Epidermal melanocyte (primary cell): Measurements from ENCODE around the gene SPPL2B.
"Not testable (repeated sequence)": the region's sequence is repeated elsewhere in the genome, so short reads cannot be mapped to it uniquely, and the experiment has no call there.

Experiments
- DNase-seq: peaks from one replicate; pipeline ENCODE4 v3.0.0; 2011; ENCODE audit warnings: low spot score; ENCODE audit not compliant: insufficient read length

The SPPL2B gene, protein sequence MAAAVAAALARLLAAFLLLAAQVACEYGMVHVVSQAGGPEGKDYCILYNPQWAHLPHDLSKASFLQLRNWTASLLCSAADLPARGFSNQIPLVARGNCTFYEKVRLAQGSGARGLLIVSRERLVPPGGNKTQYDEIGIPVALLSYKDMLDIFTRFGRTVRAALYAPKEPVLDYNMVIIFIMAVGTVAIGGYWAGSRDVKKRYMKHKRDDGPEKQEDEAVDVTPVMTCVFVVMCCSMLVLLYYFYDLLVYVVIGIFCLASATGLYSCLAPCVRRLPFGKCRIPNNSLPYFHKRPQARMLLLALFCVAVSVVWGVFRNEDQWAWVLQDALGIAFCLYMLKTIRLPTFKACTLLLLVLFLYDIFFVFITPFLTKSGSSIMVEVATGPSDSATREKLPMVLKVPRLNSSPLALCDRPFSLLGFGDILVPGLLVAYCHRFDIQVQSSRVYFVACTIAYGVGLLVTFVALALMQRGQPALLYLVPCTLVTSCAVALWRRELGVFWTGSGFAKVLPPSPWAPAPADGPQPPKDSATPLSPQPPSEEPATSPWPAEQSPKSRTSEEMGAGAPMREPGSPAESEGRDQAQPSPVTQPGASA

DNA sequence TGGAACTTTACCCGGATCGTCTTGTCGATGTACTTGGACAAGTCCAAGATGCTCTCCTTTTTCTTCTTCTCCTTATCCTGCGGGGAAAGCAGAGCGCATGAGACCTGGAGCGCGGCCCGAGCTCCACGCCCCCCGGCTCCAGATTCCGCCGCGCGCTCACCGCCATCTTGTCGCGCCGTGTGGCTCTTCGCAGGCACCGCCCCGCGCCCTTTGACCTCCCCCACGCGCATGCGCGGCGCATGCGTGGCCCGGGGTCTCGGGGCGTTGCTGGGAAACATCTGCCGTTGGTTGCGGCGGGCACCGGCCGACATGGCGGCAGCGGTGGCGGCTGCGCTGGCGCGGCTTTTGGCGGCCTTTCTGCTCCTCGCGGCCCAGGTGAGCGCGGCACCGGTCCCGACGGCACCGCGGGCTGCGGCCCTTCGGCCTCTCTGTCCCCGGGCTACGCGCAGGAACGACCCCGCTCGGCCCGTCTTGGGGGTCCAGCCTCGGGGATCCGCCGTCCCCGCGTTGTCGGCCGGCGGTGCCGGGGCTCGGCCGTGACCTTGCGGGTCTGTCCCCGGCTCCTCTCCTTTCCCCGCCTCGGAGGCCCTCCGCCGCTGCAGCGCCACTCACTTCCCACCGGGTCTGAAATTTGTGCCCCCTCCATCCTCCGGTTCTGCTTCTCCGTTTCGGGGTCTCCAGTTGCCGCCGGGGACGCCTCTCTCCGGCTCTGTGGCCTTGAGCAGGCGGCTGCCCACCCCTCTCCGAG is at the start of gene SPPL2B, which contains the start of gene LSM7:
Gene SPPL2B, plus strand, starts transcription at position 284 of the 748 bp plus-strand sequence. Its CDS starts 26 bp downstream, at position 310.
Gene LSM7, minus strand, starts transcription at position 186 of the 748 bp plus-strand sequence. Its CDS starts 20 bp downstream, at position 166.
- DNase-seq = peak; percentile 100

DNA sequence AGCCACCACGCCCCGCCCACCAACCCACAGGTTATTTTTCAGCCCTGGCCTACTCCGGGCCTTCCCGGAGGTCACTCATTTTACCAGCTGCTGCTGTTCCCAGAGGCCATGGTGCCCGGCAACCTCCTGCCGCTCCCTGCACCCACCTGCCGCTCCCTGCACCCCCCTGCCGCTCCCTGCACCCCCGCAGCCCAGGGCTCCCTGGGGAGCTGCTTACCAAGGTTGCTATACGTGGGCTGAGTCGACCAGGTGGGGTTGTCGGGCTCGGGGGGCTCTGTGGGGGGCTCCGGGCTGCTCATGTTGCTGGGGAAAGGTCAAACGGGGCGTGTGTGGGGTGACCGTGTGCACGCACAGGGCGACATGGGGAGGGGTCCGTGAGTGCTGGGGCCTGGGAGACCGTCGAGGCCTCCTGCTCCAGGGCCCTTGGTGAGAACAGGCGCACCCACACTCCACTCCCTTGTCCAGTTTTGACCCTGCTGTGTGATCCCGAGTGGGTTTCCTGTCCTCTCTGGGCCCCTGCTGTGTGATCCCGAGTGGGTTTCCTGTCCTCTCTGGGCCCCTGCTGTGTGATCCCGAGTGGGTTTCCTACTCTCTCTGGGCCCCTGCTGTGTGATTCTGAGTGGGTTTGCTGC is 47.7 kb upstream of the SPPL2B start:
- DNase-seq = no peak

DNA sequence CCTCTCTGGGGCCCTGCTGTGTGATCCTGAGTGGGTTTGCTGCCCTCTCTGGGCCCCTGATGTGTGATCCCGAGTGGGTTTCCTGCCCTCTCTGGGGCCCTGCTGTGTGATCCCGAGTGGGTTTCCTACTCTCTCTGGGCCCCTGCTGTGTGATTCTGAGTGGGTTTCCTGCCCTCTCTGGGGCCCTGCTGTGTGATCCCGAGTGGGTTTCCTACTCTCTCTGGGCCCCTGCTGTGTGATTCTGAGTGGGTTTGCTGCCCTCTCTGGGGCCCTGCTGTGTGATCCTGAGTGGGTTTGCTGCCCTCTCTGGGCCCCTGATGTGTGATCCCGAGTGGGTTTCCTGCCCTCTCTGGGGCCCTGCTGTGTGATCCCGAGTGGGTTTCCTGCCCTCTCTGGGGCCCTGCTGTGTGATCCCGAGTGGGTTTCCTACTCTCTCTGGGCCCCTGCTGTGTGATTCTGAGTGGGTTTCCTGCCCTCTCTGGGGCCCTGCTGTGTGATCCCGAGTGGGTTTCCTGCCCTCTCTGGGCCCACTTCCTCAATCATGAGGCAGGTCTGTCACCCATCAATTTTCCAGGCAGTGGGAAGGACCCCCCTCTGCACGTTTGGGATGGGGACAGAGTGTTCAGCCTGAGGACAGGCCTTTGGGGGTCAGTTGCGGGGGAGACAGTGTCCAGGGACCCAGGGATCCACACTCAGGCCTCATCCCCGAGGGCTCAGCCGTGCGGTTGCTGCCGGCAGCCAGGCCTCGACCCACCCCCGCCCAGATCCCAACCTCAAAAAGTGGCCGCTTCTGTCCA is 47.0 kb upstream of the SPPL2B start:
- DNase-seq = not testable (repeated sequence)

DNA sequence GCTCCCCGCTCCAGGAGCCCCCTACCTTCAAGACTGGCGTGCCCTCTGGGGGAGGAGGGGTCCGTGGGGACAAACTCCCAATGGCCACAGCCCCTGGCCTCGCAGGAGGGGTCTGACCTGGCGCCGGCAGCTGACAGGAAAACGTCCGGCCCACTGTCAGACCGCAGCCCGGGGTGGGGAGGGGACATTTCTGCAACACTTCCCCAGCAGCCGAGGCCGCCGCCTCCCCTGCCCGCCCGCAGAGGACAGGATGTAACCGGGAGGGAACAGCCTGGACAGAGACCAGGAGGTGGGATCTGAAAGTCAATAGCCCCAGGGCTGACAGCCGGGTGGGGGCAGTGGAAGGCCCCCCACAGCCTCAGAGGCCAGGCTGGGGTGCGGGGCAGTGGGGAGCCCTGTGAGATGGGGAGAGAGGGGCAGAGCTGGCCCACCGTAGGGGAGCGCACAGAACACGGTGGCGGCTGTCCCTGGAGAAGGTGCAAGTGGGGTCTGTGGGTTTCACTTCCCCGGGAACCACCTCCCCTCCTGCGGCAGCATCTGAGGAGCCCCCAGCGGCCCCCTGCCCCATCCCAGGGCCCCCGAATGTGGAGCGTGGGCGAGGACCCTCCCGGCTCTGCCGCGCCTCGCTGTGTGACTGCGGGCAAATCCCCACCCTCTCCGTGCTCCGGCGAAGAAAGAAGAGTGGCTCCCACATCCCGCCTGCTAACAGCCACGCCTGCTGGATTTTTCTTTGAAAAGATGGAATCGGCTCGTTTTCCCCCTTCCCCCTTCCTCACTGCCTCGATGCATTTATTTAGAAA is 46.2 kb upstream of the SPPL2B start, which contains the start of gene PEAK3:
Gene PEAK3, minus strand, starts transcription at position 114 of the 800 bp plus-strand sequence. CDS start 1,244 bp downstream, outside the sequence.
- no peak for DNase-seq

DNA sequence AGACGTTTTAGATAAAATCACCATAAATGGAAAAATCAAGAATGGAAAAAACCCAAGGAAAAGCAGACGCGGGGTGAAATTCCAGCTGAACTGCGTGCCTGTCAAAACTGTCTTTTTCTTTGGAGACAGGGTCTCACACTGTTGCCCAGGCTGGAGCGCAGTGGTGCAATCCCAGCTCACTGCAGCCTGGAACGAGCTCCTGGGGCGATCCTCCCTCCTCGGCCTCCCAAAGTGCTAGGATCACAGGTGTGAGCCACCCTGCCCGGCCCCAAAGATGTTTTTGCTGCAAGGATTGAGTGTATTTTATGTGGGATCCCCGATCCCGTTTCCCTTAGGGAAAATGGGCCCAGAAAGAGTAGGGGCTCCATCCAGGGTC is 45.6 kb upstream of the SPPL2B start:
- DNase-seq = no peak

DNA sequence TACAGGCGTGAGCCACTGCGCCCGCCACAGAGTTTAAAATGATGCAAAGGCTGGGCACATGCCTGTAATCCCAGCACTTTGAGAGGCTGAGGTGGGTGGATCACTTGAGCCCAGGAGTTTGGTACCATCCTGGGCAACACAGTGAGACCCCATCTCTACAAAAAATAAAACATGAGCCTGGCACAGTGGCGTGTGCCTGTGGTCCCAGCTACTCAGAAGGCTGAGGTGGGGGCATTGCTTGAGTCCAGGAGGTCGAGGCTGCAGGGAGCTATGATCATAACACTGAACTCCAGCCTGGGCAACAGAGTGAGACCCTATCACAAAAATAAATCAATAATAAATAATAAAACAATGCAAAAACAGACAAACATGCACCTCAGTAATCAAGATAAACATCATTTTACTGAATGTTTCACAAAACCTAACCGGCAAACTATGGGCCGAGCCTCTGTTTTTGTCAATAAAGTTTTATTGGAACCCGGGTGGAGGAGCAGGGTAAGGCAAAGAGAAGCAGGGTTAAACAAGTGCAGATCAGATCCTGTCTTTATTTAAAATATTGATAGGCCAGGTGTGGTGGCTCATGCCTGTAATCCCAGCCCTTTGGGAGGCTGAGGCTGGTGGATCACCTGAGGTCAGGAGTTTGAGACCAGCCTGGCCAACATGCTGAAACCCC is 44.5 kb upstream of the SPPL2B start:
- DNase-seq = no peak

DNA sequence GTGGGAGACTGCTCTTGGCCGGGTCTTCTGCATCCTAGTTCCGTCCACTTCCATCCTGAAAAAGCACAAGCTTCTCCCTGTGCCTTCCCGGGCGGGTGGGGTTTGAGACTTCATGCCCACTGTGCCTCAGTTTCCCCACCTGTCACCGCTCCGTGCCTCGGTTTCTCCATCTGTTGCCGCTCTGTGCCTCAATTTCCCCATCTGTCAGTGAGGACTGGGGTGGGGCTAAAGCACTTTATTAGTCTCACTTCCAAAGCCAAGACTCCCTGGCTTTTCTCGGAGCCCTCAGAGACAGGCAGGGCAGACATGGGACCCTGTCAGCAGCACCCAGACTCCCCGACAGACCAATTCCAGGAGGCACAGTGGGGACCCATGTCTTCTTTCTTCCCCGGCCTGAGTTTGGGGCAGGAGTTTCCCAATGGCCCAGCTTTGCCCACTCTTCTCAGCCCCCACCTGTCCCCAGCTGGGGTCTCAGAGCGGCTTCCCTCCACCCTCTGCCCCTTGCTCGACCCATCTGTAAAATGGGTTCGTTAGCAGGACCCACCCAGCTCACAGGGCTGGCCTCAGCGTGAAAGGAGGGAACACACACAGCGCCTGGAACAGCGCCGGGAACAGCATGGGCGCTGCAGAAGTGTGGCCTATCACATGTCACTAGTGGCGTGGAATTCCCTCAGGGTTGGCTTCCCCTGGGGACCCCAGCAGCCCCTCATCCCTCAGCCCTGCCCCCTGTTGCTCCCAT is 41.9 kb upstream of the SPPL2B start:
- peak; percentile 12 for DNase-seq

DNA sequence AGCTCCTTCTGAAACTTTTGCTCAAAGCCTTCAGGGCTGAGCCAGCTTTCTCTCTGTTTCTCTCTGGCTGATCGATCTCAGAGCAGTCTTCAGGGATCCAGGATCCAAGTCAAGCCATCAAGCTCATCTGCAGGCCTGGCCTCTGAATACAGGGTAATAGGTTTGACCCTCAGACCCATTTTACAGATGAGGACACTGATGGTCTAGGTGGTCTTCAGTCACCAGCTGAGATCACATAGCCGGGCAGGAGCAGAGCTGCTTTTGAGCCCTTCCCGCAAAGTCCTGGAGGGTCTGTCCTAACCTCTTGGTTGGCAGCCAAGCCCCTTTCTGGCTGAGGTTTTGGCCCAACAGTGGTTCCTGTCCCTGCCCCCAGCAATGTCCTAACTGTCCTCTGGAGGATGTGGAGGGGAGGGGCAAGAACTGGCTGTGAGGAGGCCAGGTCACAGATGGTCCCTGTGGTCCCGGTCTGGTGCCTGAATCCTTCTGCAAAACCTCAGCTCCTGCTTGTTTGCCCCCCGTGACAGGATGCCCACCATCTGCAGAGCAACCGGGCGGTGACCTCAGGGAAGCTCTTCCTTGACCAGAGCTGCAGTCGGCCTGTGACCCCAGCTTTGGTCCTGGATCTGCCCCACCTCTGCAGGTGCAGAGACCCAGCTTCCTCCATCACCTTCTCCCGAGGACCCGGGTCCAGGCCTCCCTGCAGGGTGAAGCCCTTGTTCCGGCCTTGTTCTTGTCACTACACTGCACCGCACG is 40.7 kb upstream of the SPPL2B start:
- DNase-seq = peak; percentile 14

DNA sequence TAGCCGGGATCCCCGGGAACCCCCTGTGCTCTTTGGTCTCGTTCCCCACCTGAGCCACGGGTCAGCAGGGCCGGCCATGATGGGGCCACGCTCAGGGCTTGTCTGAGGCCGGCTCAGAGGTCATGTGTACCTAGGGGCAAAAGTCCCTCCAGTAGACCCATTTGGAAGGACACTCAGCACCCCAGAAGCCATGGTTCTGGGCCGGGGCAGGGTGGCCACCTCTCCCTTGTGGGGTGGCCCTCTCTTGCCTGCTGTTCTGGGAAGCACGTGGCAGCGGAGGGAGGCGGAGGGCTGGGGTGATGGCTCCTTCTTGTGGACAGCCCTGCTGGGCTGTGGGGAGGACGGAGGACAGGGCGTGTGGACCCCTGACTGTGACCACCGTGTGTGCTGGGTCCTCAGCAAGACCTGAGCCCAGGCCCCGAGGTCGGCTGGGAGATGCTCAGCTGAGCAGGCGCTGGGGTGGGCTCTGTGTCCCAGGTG is 40.1 kb upstream of the SPPL2B start:
- DNase-seq = peak; percentile 14

DNA sequence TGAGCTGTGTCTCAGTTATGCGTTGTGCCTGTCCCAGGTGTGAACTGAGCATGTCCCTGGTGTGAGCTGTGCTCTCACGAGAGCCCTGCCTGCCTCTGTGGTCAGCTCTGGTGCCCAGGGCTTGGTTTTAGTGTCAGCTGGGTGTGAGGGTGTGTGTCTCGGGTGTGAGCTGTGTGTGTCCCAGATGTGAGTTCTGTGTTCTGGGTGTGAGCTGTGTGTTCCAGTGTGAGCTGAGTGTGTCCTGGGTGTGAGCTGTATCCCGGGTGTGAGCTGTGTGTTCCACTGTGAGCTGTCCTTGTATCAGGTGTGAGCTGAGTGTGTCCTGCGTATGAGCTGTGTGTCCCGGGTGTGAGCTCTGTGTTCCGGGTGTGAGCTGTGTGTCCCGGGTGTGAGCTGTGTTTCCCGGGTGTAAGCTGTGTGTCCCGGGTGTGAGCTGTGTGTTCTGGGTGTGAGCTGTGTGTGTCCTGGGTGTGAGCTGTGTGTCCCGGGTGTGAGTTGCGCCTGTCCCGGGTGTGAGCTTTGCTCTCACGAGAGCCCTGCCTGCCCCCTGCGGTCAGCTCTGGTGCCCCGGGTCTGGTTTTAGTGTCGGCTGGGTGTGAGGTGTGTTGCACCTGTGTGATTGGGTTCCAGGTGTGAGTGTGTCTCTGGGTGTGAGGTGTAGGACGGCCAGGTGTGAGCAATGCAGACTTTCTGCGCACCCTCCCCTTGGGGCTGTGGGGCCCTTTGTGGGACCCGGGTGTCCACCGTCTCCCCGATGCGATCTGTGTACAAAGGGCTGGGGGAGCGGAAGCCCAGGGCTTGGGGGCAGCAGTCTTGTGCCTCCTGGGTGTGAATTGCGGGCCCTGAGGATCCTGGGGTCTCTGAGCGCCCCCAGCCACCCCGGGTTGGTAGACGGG is 39.4 kb upstream of the SPPL2B start:
- DNase-seq = peak; percentile 9

DNA sequence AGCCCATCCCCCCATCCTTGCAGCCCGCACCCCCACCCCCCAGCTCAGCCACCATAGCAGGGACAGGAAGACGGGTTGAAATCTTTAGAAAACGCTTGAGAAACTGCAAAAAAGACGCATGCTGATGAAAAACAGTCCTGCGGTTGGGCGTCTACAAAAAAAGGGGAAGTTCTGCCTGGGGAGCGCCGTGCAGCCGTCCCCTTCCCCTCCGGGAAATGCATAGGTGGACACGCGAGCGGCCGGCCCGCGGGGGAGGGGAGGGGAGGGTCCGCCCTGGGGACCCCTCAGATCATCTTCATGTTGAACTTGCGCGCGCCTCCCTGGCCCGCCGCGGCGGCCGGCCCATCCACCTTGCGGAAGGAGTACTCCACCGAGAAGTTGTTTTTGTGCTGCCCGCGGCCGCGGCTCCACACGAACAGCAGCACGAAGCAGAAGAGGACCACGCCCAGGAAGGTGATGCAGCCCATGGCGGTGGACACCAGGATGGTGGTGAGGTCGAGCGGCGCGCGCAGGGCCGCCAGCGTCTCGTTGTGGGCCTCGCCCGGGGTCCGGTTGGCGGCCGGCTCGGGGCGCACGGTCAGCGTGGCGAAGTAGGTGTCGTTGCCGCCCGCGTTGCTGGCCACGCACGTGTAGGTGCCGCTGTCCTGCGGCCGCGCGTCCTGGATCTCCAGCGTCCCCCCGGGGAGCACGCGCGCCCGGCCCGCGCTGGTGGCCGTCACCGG is 38.6 kb upstream of the SPPL2B start:
- DNase-seq = peak; percentile 14

DNA sequence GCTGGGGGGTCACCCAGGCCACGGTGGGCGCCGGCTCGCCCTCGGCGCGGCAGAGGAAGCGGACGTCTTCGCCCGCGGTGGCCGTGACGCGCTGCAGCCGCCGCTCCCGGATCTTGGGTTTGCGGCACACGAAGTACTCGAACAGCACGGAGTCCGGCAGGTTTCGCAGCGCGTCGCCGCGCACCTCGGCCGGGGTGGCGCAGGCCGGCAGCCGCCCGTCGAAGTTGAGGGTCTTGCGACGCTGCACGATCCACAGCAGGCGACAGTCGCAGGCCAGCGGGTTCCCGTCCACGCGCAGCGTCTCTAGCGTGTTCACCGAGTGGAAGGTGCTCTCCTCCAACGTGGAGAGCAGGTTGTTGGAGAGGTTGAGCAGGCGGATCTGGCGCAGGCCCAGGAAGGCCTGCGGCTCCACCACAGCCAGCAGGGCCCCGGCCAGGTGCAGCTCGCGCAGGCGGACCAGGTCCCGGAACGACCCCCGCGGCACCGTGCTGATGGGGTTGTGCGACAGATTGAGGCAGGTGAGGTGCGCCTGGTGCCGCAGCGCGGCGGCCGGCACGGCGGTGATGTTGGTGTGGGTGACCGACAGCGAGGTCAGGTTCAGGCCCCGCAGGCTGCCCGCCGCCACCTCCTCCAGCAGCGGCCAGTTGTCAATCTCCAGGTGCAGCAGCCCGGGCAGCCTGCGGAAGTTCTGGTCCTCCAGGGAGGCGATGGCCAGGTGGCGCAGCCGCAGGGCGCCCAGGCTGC is 37.9 kb upstream of the SPPL2B start:
- no peak for DNase-seq

DNA sequence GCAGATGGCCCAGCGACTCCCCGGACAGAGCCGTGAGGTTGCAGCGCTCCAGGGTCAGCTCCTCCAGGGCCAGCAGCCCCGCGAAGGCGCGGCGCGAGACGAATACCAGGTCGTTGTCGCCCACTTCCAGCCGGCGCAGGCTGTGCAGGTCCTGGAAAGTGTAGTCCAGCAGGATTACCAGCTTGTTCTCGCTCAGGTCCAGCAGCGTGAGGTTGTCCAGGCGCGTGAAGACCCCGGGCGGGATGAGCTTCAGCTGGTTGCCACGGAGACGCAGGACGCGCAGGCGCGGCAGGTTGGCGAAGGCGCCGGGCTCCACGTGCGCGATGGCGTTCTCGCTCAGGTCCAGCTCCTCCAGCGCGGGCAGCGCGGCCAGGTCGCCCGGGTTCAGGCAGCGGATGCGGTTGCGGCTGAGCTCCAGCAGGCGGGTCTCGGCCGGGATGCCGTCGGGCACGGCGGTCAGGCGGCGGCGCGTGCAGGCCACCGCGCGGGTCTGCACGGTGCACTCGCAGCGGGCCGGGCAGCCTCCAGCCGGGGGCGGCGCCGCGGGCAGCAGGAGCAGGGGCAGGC is 37.2 kb upstream of the SPPL2B start:
- no peak for DNase-seq

DNA sequence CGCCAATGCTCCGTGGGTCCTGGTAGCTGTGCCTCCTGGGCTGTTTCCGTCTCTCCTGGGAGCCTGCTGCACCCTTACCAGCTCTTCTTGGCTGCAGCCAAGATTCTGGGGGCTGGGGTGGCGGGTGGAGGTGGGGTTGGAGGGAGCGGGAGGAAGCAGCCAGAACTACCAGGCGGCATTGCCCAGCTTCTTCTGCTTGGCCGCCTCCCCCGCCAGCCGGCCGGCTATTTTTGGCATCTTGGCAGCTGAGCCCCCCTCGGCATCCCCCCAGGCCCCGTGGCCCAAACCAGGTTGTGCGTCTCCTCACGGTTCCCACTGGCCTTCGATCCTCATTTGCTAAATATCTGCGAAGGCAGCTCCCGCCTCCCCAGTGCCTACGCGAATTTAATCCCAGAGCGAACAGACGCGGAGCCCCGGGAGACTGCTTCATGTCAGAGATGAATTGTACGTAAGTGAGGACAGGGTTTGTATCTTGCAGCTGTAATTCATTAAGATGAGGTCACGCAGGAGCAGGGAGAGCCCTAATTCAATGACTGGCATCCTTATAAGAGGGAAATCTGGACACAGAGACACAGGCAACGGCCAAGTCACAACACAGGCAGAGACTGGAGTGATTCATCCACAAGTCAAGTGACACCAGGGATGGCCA is 33.7 kb upstream of the SPPL2B start:
- peak; percentile 81 for DNase-seq
